ENCODE measurements around the gene OOSP4A. TPM values are rescaled to one million over a fixed set of nuclear protein-coding genes. Genes with fewer than 3 reads are reported as not detected.

OOSP4A gene
- total RNA-seq, 6 donors from 2014 or later = not detected

- H3K4me3 ChIP-seq = no peak overlapping the region
- 55 to 62% methylated on average over 2 of the region's 2 CpGs for WGBS, 2 donors
- no peaks in the 10 kb centered on the region for H3K36me3 ChIP-seq
- no peaks in the 10 kb centered on the region for H3K4me1 ChIP-seq
- no peaks in the 10 kb centered on the region for H3K27me3 ChIP-seq
- TF ChIP-seq POLR2AphosphoS5 (IDR thresholded peaks at IDR 0.05) (no peak), CTCF (IDR thresholded peaks at IDR 0.05) (no peak), POLR2A (IDR thresholded peaks at IDR 0.05) (no peak), EP300 (IDR thresholded peaks at IDR 0.05) (no peak)
- H3K27ac ChIP-seq = no peak overlapping the region
- DNase-seq = no peak
- H3K9me3 ChIP-seq = no peaks in the 10 kb centered on the region
- no peak for ATAC-seq (ENCODE audit: low FRiP score in 2 of 2)
Measured at GRCh38 chr11:59944720-59945119, 19.1 kb upstream of the OOSP4A start.

- ATAC-seq (ENCODE audit: low FRiP score in 2 of 2) (no peak), DNase-seq (no peak)
- 67 to 68% methylated on average over 4 of the region's 4 CpGs for whole genome bisulfite sequencing, 2 donors
- Histone ChIP-seq H3K4me1 (no peaks in the 10 kb centered on the region), H3K4me3 (no peak overlapping the region), H3K27ac (no peak overlapping the region), H3K27me3 (no peaks in the 10 kb centered on the region), H3K9me3 (no peaks in the 10 kb centered on the region), H3K36me3 (no peaks in the 10 kb centered on the region)
- TF ChIP-seq POLR2AphosphoS5 (IDR thresholded peaks at IDR 0.05) (no peak), POLR2A (IDR thresholded peaks at IDR 0.05) (no peak)
Measured at GRCh38 chr11:59953463-59954218, 10.2 kb upstream of the OOSP4A start.

GRCh38 chr11:59954219-59954847 lies 9.5 kb upstream of the OOSP4A start:
- Histone ChIP-seq H3K27me3 (no peaks in the 10 kb centered on the region), H3K4me1 (no peaks in the 10 kb centered on the region), H3K36me3 (no peaks in the 10 kb centered on the region), H3K9me3 (no peaks in the 10 kb centered on the region), H3K4me3 (no peak overlapping the region), H3K27ac (no peak overlapping the region)
- 67 to 77% methylated on average over 3 of the region's 3 CpGs for WGBS, 2 donors
- ATAC-seq (ENCODE audit: low FRiP score in 2 of 2) (no peak), DNase-seq (no peak)
- TF ChIP-seq POLR2AphosphoS5 (IDR thresholded peaks at IDR 0.05) (no peak), CTCF (IDR thresholded peaks at IDR 0.05) (no peak), POLR2A (IDR thresholded peaks at IDR 0.05) (no peak), EP300 (IDR thresholded peaks at IDR 0.05) (no peak)

- no peaks in the 10 kb centered on the region for H3K4me1 ChIP-seq
- no peak for DNase-seq
- WGBS, 2 donors = 73% methylated on average over 4 of the region's 4 CpGs
- no peaks in the 10 kb centered on the region for H3K36me3 ChIP-seq
- no peaks in the 10 kb centered on the region for H3K9me3 ChIP-seq
- no peak for TF ChIP-seq POLR2AphosphoS5 (IDR thresholded peaks at IDR 0.05)
- H3K27me3 ChIP-seq = no peaks in the 10 kb centered on the region
- no peak overlapping the region for H3K27ac ChIP-seq
- H3K4me3 ChIP-seq = no peak overlapping the region
- ATAC-seq (ENCODE audit: low FRiP score in 2 of 2) = no peak
Measured at GRCh38 chr11:59957094-59957493, 6.7 kb upstream of the OOSP4A start.

GRCh38 chr11:59960502-59961381 lies 3.1 kb upstream of the OOSP4A start:
- Histone ChIP-seq H3K4me1 (no peaks in the 10 kb centered on the region), H3K27ac (no peak overlapping the region), H3K27me3 (no peaks in the 10 kb centered on the region), H3K9me3 (no peaks in the 10 kb centered on the region), H3K4me3 (no peak overlapping the region), H3K36me3 (no peaks in the 10 kb centered on the region)
- DNase-seq (no peak), ATAC-seq (ENCODE audit: low FRiP score in 2 of 2) (peak in 1 of 2 donors; percentile 63)
- TF ChIP-seq EP300 (IDR thresholded peaks at IDR 0.05) (no peak), POLR2AphosphoS5 (IDR thresholded peaks at IDR 0.05) (no peak), POLR2A (IDR thresholded peaks at IDR 0.05) (no peak), CTCF (IDR thresholded peaks at IDR 0.05) (no peak)
- WGBS, 2 donors = 73 to 76% methylated on average over 9 of the region's 9 CpGs

All from upper lobe of left lung (tissue), 6 donors.